GM19043 (cell line): Measurements from ENCODE around the gene CHAF1A.

Source experiments
- ATAC-seq: cut with Tn5 transposase; IDR thresholded peaks from one replicate; pipeline ENCODE4 v1.9.1; 2021; ENCODE audit warnings: low read depth; ENCODE audit not compliant: unreplicated experiment

The CHAF1A gene

DNA sequence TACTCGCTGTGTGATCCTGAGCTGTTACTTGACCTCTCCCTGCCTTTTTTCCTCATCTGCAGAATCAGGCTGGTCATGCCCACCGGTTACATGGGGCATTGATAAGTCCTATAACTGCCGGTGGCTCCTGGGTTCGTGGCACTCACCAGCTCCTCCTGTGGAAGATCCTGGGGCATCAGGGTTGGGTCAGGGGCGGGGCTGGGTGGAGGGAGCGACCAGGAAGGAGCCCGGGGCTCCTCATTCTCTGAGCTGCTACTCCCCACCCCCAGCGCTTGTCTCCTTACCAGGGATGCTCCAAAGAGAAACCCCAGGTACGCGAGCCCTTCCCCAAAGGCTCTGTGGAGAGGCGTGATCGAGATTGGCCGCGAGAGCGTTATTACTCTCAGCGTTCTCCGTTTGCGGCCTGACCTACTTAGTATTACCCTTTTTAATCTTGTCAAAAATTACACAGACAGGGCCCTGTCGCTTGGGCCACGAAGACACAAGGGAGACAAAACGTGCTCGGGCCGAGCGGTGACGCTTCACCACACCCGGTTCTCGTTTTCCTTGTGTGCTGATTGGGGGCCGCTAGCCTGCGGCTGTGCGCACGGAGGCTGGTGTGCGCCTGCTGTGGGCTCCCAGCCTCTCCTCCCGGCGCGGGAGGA, 80.4 kb downstream of the CHAF1A start:
- no peak for ATAC-seq

- ATAC-seq: no peak
Measured at GRCh38 chr19:4483385-4483784, 80.9 kb downstream of the CHAF1A start.

- ATAC-seq: no peak
Measured at GRCh38 chr19:4487572-4487971, 85.1 kb downstream of the CHAF1A start.

- ATAC-seq: no peak
Measured at GRCh38 chr19:4488496-4488895, 86.1 kb downstream of the CHAF1A start.

DNA sequence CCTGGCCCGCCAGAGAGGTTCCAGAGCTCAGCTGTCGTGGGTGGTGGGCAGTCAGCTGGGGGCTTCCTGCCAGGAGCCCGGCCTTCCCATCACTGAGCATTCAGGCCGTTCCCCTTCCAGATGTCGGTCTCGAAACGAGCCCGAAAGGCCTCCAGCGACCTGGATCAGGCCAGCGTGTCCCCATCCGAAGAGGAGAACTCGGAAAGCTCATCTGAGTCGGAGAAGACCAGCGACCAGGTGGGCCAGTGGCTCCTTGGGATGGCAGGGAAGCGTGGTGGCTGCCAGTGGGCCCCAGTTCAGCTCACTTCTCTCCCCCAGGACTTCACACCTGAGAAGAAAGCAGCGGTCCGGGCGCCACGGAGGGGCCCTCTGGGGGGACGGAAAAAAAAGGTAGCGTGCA, 89.0 kb downstream of the CHAF1A start:
- no peak for ATAC-seq

- no peak for ATAC-seq
Measured at GRCh38 chr19:4492337-4493103, 90.1 kb downstream of the CHAF1A start.
